ENCODE results near the gene KDELR3.

KDELR3 gene

GRCh38 chr22:38482662-38483308, 14.9 kb downstream of the KDELR3 start:
- no peak for DNase-seq (ENCODE audit: low spot score)

GRCh38 chr22:38484244-38484643, 16.3 kb downstream of the KDELR3 start:
- no peak for DNase-seq (ENCODE audit: low spot score)

GRCh38 chr22:38485783-38486182, 17.9 kb downstream of the KDELR3 start:
- no peak for DNase-seq (ENCODE audit: low spot score)

- DNase-seq (ENCODE audit: low spot score): no peak
Measured at GRCh38 chr22:38487946-38488345, 20.1 kb downstream of the KDELR3 start.

GRCh38 chr22:38489142-38489541, 21.2 kb downstream of the KDELR3 start:
- no peak for DNase-seq (ENCODE audit: low spot score)

GRCh38 chr22:38489561-38490145, 21.8 kb downstream of the KDELR3 start:
- no peak for DNase-seq (ENCODE audit: low spot score)

GRCh38 chr22:38490475-38490874, 22.6 kb downstream of the KDELR3 start:
- no peak for DNase-seq (ENCODE audit: low spot score)

GRCh38 chr22:38490915-38491314, 23.0 kb downstream of the KDELR3 start:
- no peak for DNase-seq (ENCODE audit: low spot score)

- no peak for DNase-seq (ENCODE audit: low spot score)
Measured at GRCh38 chr22:38491707-38492348, 23.9 kb downstream of the KDELR3 start.

GRCh38 chr22:38494498-38494897, 26.6 kb downstream of the KDELR3 start:
- no peak for DNase-seq (ENCODE audit: low spot score)

GRCh38 chr22:38494939-38495338, 27.0 kb downstream of the KDELR3 start:
- no peak for DNase-seq (ENCODE audit: low spot score)

GRCh38 chr22:38497869-38498268, 30.0 kb downstream of the KDELR3 start:
- peak; percentile 28 for DNase-seq (ENCODE audit: low spot score)

- no peak for DNase-seq (ENCODE audit: low spot score)
Measured at GRCh38 chr22:38501797-38502672, 34.1 kb downstream of the KDELR3 start.

GRCh38 chr22:38503021-38503420, 35.1 kb downstream of the KDELR3 start:
- no peak for DNase-seq (ENCODE audit: low spot score)

- peak; percentile 60 for DNase-seq (ENCODE audit: low spot score)
Measured at GRCh38 chr22:38504731-38505540, 37.0 kb downstream of the KDELR3 start.

GRCh38 chr22:38505541-38506117, 37.7 kb downstream of the KDELR3 start:
- DNase-seq (ENCODE audit: low spot score): peak; percentile 47

- DNase-seq (ENCODE audit: low spot score): peak; percentile 97
Measured at GRCh38 chr22:38506118-38506962, 38.4 kb downstream of the KDELR3 start, which contains the start of gene DDX17. TSS of gene DDX17 (minus strand) at chr22:38506311.

GRCh38 chr22:38510416-38510970, 42.6 kb downstream of the KDELR3 start:
- DNase-seq (ENCODE audit: low spot score): no peak

- peak; percentile 39 for DNase-seq (ENCODE audit: low spot score)
Measured at GRCh38 chr22:38513063-38513462, 45.2 kb downstream of the KDELR3 start.

- no peak for DNase-seq (ENCODE audit: low spot score)
Measured at GRCh38 chr22:38518620-38519019, 50.7 kb downstream of the KDELR3 start.
